HL-60 (cell line): ENCODE measurements around the gene DLG5.

ENCODE experiments used
- DNase-seq, 2 experiments: peaks; one replicate each; pipeline ENCODE4 v3.0.0-alpha.2; 2010 to 2020; ENCODE audit warnings: low read depth in 1 of 2, low spot score in 1 of 2
- H3K27ac ChIP-seq: fragments of 250-450 bp; sonication (Bioruptor Pico); replicated peaks from 2 replicates; pipeline ENCODE4 v1.5.1; 2020; ENCODE audit warnings: mild to moderate bottlenecking, moderate library complexity
- H3K27me3 ChIP-seq: fragments of 250-450 bp; sonication (Bioruptor Pico); 2 replicates; pipeline ENCODE4 v1.5.1; 2021; ENCODE audit warnings: mild to moderate bottlenecking, moderate library complexity; ENCODE audit not compliant: insufficient read depth, poor library complexity, severe bottlenecking
- H3K4me3 ChIP-seq: replicated peaks from 2 replicates; pipeline ENCODE4 v1.5.1; 2011; ENCODE audit warnings: mild to moderate bottlenecking, control low read depth, low read length; ENCODE audit not compliant: insufficient read depth
- CTCF ChIP-seq: IDR thresholded peaks from one replicate; pipeline ENCODE4 v1.5.1; 2011; ENCODE audit warnings: low read length, control low read depth, inconsistent platforms; ENCODE audit not compliant: insufficient read depth
- GABPA ChIP-seq: IDR thresholded peaks from 2 replicates; pipeline ENCODE4 v1.6.1; 2012; ENCODE audit warnings: low read depth
- POLR2AphosphoS5 ChIP-seq: IDR thresholded peaks from 2 replicates; pipeline ENCODE4 v1.6.1; 2012; ENCODE audit warnings: low read depth
- REST ChIP-seq: IDR thresholded peaks from 2 replicates; pipeline ENCODE4 v1.6.1; 2012; ENCODE audit warnings: low read depth; ENCODE audit not compliant: insufficient replicate concordance
- SPI1 ChIP-seq: IDR thresholded peaks from 2 replicates; pipeline ENCODE4 v1.6.1; 2012; ENCODE audit warnings: low read depth, mild to moderate bottlenecking, borderline replicate concordance

The DLG5 gene

GRCh38 chr10:77922055-77922454, 4.5 kb downstream of the DLG5 start:
- Histone ChIP-seq H3K4me3 (no peak overlapping the region), H3K27me3 (peaks cover 14% of the 10 kb centered on the region), H3K27ac (no peak overlapping the region)
- DNase-seq, result no peak
- TF ChIP-seq POLR2AphosphoS5 (no peak), SPI1 (no peak), CTCF (no peak), GABPA (no peak), REST (no peak)

GRCh38 chr10:77921395-77921794, 5.2 kb downstream of the DLG5 start:
- TF ChIP-seq REST (no peak), SPI1 (no peak), GABPA (no peak), CTCF (no peak), POLR2AphosphoS5 (no peak)
- H3K27ac ChIP-seq, result no peak overlapping the region
- DNase-seq, result no peak
- H3K27me3 ChIP-seq, result peaks cover 14% of the 10 kb centered on the region
- H3K4me3 ChIP-seq, result no peak overlapping the region

- Histone ChIP-seq H3K27ac (no peak overlapping the region), H3K27me3 (peaks cover 8% of the 10 kb centered on the region), H3K4me3 (no peak overlapping the region)
- TF ChIP-seq CTCF (no peak), REST (no peak), POLR2AphosphoS5 (no peak), GABPA (no peak), SPI1 (no peak)
- DNase-seq, result no peak
These were observed 6.1 kb downstream of the DLG5 start for GRCh38 chr10:77920495-77920894.
